Fibroblast of mammary gland (primary cell): Measurements from ENCODE around the gene HERPUD1.
A peak's percentile ranks its signal among the peaks of the same experiment; 100 is the strongest.
"Not testable (repeated sequence)": the region's sequence is repeated elsewhere in the genome, so short reads cannot be mapped to it uniquely, and the experiment has no call there.

Experiments used
- DNase-seq: peaks from one replicate; pipeline ENCODE4 v3.0.0-alpha.2; 2010; ENCODE audit warnings: low read depth
- H3K4me3 ChIP-seq: 2 replicates; pipeline ENCODE4 v1.5.1; 2011; ENCODE audit warnings: low read depth, mild to moderate bottlenecking, low read length, moderate library complexity; ENCODE audit not compliant: control insufficient read depth
- CTCF ChIP-seq: conservative IDR thresholded peaks from 2 replicates; pipeline ENCODE4 v1.5.1; 2011; ENCODE audit warnings: low read depth, low read length, inconsistent platforms; ENCODE audit not compliant: control insufficient read depth, insufficient read depth

HERPUD1 gene

GRCh38 chr16:56929639-56930038, 2.3 kb upstream of the HERPUD1 start:
- no peak for TF ChIP-seq CTCF
- DNase-seq = no peak

GRCh38 chr16:56930486-56931270, 1.3 kb upstream of the HERPUD1 start:
- no peak for TF ChIP-seq CTCF
- no peak for DNase-seq
- H3K4me3 ChIP-seq = no peak overlapping the region

More at GRCh38 chr16:56929639-56930038, 2.3 kb upstream of the HERPUD1 start:
- H3K4me3 ChIP-seq = no peak overlapping the region

DNA sequence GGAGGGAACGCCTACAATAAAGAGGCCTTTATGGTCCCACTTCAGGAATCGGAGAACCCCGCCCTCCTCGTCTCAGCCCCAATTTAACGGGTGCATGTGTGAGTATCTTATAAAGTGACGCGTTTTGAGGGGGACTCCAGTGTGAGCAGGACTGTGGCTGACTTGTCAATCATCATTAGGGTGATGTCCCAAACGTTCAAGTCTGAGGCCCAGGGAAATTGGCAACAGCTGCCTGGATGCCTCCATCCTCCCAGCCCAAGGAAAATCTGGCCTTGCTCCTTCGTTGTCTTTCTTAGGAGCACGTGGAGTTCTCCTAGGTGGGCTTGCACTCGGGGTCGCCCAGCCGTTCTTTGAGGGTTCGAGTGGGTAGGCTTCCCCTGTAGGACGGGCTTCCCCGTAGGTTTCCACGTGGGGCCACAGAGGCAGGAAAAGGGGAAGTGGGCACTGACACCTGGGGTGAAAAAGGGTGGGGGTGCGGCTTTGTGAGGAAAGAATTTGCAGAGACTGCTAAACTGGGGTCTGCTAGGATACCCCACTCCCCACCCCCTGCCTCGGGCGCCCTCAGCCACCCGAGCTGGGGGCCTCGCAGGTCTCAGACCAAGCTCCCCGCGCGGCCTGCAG, 561 bp upstream of the HERPUD1 start:
- DNase-seq = peak; percentile 16
- no peak for TF ChIP-seq CTCF
- H3K4me3 ChIP-seq = peak overlapping the region; percentile 38

GRCh38 chr16:56932721-56933619, 1.0 kb downstream of the HERPUD1 start:
- DNase-seq = peak; percentile 78
- TF ChIP-seq CTCF = no peak
- peak overlapping the region; percentile 97 for H3K4me3 ChIP-seq

GRCh38 chr16:56933828-56934598, 2.1 kb downstream of the HERPUD1 start:
- peak; percentile 24 for DNase-seq
- TF ChIP-seq CTCF = no peak
- H3K4me3 ChIP-seq = peak overlapping the region; percentile 97

- DNase-seq = not testable (repeated sequence)
- H3K4me3 ChIP-seq = peak overlapping the region; percentile 97
These were observed 2.7 kb downstream of the HERPUD1 start for GRCh38 chr16:56934599-56935145.
